GM21717 (cell line): ENCODE data around the gene ZDHHC11.
"Not testable (repeated sequence)": the region's sequence is repeated elsewhere in the genome, so short reads cannot be mapped to it uniquely, and the experiment has no call there.

Experiments
- ATAC-seq: cut with Tn5 transposase; IDR thresholded peaks from one replicate; pipeline ENCODE4 v1.9.1; 2021; ENCODE audit warnings: mild to moderate bottlenecking, moderate library complexity; ENCODE audit not compliant: unreplicated experiment

The ZDHHC11 gene

DNA sequence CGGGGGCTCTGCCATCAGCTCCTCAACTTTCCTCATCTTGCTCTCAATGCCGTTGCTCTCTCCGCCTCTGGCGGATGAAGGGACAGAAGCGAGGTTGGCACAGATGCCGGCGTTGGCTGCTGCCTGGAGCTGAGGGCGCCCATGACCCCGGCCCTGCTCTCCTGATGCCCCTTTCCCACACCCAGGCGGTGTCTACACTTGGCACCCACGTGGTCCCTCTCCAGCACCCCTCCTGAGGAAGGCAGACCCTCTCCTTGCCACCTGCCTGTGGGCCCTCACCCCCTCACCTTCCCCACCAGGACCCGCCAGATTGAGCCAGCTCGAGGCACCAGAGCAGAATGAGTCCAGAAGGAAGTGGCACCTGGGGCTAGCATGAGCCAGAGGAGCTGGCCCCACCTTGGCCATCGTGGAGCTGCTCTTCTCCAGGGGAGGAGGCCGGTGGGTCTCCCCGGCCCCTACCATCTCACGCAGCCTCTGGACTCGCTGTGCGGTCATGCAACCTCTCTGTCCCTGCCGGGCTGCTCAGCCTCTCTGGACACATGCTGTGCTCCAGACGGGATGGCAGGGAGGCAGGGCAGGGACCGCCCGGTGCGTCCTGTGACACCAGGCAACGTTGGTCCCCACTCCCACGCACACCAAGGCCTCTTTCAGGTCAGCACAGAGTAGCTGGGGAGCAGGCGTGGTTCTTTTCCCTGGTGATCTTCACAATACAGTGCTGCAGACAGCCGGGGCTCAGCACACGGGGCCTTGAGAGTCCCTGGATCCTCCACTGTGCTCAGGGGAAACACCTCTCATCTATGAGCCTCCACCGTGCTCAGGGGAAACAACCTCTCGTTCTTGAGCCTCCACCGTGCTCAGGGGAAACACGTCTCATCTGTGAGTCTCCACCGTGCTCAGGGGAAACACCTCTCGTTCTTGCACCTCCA, 4.8 kb downstream of the ZDHHC11 start:
- ATAC-seq: not testable (repeated sequence)

DNA sequence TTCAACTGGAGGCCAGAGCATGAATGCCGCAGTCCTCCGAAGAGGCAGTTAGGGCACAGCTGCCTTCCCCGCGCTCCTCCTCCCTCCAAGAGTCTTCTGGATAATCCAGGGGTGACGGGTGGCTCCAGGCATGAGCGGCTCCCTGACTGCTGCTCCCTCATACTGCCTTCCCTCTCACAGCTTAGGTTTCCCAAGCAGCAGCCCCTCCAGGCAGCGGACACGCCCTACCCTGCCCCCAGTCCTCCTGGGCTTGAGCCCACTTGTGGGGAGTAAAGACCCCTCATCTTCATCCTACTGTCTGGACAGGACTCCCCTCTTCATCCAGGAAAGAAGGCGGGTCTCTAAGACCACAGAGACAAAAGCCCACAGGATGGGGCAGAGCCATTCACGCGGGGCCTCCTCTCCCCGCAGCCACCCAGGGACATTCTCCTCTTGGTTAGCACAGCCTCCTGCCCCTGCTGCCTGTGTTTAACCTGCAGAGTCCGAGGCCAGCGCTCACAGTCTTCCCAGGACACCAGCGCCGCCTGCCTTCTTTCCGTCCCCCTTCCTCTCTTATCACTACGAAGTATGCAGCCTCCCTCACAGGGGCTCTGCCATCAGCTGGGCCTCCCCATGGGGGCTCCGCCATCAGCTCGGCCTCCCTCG, 5.6 kb downstream of the ZDHHC11 start:
- ATAC-seq: not testable (repeated sequence)

DNA sequence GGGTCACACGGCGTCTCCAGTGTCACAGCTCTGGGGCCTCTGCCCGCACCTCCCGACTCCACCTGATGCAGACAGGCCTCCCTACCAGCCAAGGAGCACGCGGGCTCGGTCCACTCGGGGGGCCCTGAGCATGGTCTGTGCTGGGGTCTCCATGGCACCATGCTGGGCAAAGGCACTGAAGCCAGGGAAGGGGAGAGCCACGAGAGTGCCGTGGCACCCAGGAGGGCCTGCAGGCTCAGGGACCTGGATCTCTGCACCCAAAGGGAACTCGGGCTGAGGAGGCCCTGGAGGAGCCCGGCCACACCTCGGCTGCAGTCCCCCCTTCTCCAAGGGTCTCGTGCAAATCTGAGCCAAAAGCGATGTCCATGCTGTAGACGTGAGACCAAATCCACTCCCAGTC, 6.4 kb downstream of the ZDHHC11 start:
- ATAC-seq: not testable (repeated sequence)

GRCh38 chr5:843926-844325, 6.9 kb downstream of the ZDHHC11 start:
- ATAC-seq: not testable (repeated sequence)

DNA sequence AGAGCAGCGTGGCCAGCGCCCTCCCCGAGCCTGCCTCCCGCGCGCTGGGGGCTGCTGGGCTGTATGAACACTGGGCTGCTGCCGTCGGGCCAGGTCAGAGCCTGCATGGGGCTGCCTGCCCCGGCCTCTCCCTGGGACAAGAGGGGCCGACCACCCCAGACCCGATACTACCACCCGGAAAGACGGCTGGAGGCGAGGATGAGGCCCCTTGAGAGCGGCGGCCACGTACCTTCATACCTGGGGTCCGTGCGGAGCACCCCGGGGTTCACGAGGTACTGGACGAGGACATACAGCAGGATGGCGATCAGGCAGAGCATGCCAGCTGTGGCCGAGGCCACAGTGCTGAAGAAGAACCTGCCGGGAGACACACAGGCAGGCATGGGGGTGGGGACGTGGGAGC, 7.4 kb downstream of the ZDHHC11 start:
- ATAC-seq: not testable (repeated sequence)

DNA sequence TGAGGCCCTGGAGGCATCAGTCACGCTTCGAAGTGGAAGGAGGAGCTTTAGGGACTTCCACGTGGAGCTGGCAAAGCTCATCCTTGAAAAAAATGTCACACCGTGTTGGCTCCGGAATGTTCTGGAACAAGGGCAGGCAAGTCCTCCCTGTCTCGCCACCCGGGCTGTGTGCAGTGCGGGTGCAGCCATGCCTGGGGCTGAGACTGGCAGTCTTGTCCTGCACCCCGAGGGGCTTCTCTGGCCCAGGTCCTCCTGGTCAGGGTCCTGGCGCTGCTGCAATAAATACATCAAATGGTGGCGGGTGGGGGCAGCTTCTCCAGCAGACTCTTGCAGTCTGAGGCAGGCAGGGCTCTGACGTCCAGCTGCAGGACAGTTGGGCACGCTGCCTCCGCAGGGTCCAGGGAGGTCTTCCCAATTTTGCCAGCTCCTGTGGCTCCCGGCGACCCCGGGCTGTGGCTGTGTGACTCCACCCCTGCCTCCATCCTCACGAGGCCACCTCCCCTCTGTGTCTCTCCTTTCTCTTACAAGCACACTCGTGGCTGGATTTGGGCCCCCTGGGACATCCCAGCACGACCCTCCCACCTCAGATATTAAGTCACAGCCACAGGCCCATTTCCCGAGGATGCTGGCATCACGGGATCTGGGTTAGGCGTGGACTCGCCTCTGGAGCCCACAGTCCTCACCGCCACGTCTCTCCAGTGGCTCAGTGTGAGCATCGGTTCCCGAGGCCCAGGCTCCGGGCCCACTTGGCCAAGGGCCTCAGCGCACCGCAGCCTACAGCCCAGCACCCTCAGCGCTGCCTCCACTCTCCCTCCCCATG, 8.2 kb downstream of the ZDHHC11 start:
- ATAC-seq: not testable (repeated sequence)

GRCh38 chr5:841531-842401, 9.0 kb downstream of the ZDHHC11 start:
- ATAC-seq: not testable (repeated sequence)

DNA sequence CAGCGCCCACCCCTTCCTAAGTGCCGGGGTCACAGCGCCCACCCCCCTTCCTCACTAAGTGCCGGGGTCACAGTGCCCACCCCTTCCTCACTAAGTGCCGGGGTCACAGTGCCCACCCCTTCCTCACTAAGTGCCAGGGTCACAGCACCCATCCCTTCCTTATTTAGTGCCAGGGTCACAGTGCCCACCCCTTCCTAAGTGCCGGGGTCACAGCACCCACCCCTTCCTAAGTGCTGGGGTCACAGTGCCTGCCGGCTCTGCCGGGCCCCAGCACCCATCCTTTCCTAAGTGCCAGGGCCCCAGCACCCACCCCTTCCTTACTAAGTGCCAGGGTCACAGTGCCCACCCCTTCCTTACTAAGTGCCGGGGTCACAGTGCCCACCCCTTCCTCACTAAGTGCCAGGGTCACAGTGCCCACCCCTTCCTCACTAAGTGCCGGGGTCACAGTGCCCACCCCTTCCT, 9.8 kb downstream of the ZDHHC11 start:
- ATAC-seq: not testable (repeated sequence)

GRCh38 chr5:840118-840973, 10.4 kb downstream of the ZDHHC11 start:
- ATAC-seq: not testable (repeated sequence)

- ATAC-seq: not testable (repeated sequence)
Observed at GRCh38 chr5:838431-838851, 12.3 kb downstream of the ZDHHC11 start.

DNA sequence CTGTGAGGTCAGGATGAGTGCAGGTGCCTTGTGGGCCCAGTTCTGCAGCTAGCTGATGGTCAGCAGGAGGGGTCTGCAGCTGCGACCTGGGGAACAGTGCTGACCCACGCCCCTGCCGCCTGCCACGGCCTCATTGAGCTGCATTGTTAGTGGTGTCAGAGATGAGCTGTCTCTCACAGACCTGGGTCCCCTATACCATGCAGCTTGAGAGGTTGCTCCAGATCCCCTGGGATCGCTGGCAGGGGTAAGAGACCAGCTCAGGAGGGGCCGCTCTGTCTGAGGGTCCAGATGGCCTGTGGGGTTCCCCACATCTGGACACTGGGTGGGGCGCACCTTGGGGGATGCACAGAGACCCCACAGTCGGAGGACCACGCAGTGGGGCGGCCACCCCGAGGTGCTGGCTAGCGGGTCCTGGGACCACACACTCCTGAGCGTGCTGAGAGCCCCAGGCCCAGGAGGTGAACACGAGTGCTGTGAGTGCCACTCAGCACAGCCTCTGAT, 13.1 kb downstream of the ZDHHC11 start:
- not testable (repeated sequence) for ATAC-seq

GRCh38 chr5:835933-836612, 14.7 kb downstream of the ZDHHC11 start:
- not testable (repeated sequence) for ATAC-seq

GRCh38 chr5:834013-834412, 16.8 kb downstream of the ZDHHC11 start:
- ATAC-seq: not testable (repeated sequence)

GRCh38 chr5:828194-828593, 22.6 kb downstream of the ZDHHC11 start:
- not testable (repeated sequence) for ATAC-seq

DNA sequence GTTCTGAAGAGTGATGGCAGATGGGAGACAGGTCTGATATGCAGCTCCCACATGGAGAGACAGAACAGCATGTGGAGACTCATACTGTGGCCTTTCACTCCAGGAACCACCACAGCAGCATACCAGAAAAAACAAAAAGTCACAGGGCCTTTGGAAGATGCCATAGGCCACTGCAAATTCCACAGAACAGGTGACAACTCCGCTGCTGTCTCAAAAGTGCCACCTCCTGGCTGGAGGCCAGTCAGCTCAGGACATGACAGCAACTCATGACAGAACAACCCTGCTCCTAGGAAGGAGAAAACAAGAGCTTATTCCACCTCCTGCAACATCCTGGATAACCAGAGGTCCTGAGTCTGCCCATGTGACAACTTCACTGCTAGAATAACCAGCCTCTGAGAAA, 25.2 kb downstream of the ZDHHC11 start:
- ATAC-seq: not testable (repeated sequence)

- ATAC-seq: no peak
Observed at GRCh38 chr5:821504-821903, 29.3 kb downstream of the ZDHHC11 start.

DNA sequence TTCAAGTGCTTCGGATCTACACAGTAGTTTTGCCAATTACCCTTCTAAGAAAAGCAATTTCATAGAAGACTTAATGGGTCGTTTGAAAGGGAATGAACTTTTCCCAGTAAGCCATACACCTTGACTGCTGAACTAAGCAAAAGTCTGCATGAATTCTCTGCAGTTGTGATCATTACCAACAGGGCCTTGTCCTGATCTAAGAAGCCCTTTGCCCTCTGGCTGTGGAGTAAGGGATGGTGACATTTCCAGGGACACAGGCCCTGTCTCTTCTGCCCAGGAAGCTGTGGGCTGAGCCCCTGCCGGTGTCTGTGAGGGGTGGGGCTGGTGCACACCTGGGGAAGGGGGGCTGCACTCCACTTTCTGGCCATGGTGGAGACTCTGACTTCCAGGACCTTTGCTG, 30.5 kb downstream of the ZDHHC11 start:
- no peak for ATAC-seq

- ATAC-seq: no peak
Observed at GRCh38 chr5:819078-819477, 31.7 kb downstream of the ZDHHC11 start.
